ENCODE results near the gene NCKAP5.

The NCKAP5 gene

DNA sequence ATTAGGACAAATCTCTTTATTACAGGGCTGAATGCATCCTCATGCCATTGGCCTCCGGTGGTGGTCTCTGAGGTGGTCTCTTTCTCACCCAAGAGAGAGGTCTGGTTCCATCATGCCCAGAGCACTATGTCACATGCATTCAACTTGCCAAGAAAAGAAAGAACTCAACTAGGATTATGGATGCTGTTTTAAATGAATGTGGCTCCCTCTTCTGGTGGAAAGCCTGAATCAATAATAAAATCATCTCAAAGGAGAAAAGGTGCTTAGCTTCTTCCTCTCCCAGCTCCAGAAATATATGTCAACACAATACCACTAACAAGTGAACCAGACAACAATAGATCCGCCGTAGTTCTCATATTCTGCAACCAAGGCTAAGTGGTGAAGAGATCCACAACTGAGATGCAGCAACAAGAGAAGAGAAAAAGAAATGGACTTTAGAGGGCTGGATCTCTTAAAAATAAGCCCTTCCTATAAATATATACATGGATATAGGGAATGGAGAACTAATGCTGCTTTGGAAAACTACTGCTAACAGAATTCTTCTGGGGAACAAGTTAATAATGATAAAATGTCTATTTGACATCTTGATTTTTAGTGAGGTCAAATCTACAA, 396.8 kb downstream of the NCKAP5 start:
- Mint-ChIP-seq H3K4me3 (no peak overlapping the region), H3K4me1 (peaks cover 9% of the 10 kb centered on the region)
- TF ChIP-seq, protein P1, sequence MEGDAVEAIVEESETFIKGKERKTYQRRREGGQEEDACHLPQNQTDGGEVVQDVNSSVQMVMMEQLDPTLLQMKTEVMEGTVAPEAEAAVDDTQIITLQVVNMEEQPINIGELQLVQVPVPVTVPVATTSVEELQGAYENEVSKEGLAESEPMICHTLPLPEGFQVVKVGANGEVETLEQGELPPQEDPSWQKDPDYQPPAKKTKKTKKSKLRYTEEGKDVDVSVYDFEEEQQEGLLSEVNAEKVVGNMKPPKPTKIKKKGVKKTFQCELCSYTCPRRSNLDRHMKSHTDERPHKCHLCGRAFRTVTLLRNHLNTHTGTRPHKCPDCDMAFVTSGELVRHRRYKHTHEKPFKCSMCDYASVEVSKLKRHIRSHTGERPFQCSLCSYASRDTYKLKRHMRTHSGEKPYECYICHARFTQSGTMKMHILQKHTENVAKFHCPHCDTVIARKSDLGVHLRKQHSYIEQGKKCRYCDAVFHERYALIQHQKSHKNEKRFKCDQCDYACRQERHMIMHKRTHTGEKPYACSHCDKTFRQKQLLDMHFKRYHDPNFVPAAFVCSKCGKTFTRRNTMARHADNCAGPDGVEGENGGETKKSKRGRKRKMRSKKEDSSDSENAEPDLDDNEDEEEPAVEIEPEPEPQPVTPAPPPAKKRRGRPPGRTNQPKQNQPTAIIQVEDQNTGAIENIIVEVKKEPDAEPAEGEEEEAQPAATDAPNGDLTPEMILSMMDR (IDR thresholded peaks at IDR 0.05; ENCODE audit: unreplicated experiment in 3 of 3), result peak; percentile 53 to 74 (median 64)

DNA sequence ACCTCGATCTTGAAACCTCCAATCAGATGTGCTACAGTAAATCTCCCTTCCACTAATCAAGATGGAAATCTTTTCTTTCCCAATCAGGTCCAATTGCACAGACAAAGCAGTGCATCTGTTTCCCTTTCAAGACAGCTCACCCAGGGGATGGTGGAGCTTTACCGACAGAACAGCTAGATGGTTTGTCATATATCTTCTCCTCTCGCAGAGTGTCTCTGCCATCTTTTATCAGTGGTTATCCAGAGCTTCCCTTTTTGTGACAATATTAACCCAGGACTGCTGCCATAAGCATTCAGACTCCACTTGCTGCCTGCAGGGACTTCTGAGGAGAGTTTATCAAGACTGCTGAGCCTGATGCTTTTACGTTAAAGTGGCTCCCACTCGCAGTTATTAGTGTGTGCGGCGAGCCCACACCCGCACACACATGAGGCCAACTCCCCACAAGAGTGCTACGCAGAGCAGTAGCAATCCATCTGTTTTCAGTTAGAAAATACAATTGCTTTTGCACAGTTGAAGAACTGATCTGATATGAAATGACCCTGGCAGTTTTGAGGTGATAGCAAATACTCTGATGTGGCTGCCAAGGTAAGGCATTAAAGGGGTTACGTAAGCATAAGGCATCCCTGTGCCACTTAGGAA, 398.9 kb downstream of the NCKAP5 start:
- TF ChIP-seq, protein P1 (IDR thresholded peaks at IDR 0.05; ENCODE audit: unreplicated experiment in 3 of 3), result no peak
- Mint-ChIP-seq H3K4me1 (peaks cover 9% of the 10 kb centered on the region), H3K9me3 (no peaks in the 10 kb centered on the region), H3K36me3 (ENCODE audit: low read depth) (no peaks in the 10 kb centered on the region), H3K27me3 (ENCODE audit: low read depth) (peaks cover 14% of the 10 kb centered on the region), H3K27ac (no peak overlapping the region), H3K4me3 (no peak overlapping the region)

More for the DNA sequence above, 396.8 kb downstream of the NCKAP5 start:
- peaks cover 14% of the 10 kb centered on the region for H3K27me3 Mint-ChIP-seq (ENCODE audit: low read depth)
- H3K27ac Mint-ChIP-seq, result no peak overlapping the region
- no peaks in the 10 kb centered on the region for H3K9me3 Mint-ChIP-seq
- H3K36me3 Mint-ChIP-seq (ENCODE audit: low read depth), result no peaks in the 10 kb centered on the region

DNA sequence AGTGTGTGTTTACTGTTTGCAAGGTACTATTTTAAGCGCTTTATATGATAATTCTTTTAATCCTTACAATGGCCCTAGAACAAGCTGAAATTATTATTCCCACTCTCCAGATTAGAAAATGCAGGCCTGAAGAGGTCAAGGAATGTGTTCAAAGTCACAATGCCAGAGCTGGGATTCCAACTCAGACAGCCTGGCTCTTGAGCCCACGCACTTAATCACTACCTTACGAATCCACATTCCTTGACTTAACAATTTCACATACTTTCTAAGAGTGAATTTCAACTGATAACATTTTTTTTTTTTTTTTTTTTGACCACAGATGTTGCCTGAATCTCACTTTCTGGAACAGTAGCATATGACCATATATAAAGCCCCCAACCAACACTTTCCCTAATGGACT, 400.3 kb downstream of the NCKAP5 start:
- no peaks in the 10 kb centered on the region for H3K36me3 Mint-ChIP-seq (ENCODE audit: low read depth)
- H3K4me3 Mint-ChIP-seq, result no peak overlapping the region
- H3K27ac Mint-ChIP-seq, result no peak overlapping the region
- no peaks in the 10 kb centered on the region for H3K9me3 Mint-ChIP-seq
- TF ChIP-seq, protein P1 (IDR thresholded peaks at IDR 0.05; ENCODE audit: unreplicated experiment in 3 of 3), result no peak
- peaks cover 14% of the 10 kb centered on the region for H3K27me3 Mint-ChIP-seq (ENCODE audit: low read depth)
- peaks cover 9% of the 10 kb centered on the region for H3K4me1 Mint-ChIP-seq

DNA sequence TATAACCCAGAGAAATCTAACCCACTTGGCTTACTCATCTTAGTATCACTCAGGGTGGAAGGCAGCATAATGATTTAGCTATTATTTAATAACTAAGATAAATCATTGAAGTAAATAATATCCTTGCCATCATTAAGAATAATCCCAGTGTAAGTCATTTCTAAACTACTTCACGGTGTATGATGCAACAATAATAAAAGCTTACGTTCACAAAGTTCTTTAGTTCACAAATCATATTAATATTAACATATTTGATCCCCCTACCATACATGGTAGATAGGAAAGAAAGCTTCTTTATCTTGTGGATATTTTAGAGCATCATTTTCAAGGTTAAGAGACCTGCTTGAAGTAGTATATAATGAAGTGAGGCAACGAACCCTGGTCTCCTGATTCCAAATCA, 401.0 kb downstream of the NCKAP5 start:
- H3K4me1 Mint-ChIP-seq, result peaks cover 9% of the 10 kb centered on the region
- no peaks in the 10 kb centered on the region for H3K9me3 Mint-ChIP-seq
- TF ChIP-seq, protein P1 (IDR thresholded peaks at IDR 0.05; ENCODE audit: unreplicated experiment in 3 of 3), result no peak
- no peak overlapping the region for H3K27ac Mint-ChIP-seq
- H3K4me3 Mint-ChIP-seq, result no peak overlapping the region
- peaks cover 14% of the 10 kb centered on the region for H3K27me3 Mint-ChIP-seq (ENCODE audit: low read depth)
- H3K36me3 Mint-ChIP-seq (ENCODE audit: low read depth), result no peaks in the 10 kb centered on the region

DNA sequence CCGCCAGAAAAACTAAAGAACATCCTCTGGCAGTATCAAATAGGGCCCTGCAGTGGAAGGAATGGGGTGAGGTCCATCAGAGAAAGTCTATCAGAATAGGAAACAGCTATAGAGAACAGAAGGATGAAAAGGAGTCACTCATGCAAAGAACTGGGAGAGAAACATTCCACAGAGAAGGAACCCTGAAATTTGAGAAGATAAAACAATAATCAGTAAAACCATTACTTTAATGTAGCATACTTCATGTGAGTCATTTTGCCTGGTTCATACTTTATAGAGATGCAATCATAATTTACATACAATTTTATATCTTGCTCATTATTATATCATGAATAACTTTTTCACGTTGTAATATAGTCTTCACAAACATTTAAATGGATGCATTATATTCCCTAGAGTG, 402.2 kb downstream of the NCKAP5 start:
- no peaks in the 10 kb centered on the region for H3K9me3 Mint-ChIP-seq

More for the DNA sequence above, 402.2 kb downstream of the NCKAP5 start:
- H3K4me1 Mint-ChIP-seq, result peaks cover 9% of the 10 kb centered on the region
- H3K27me3 Mint-ChIP-seq (ENCODE audit: low read depth), result peaks cover 14% of the 10 kb centered on the region
- H3K4me3 Mint-ChIP-seq, result no peak overlapping the region
- TF ChIP-seq, protein P1 (IDR thresholded peaks at IDR 0.05; ENCODE audit: unreplicated experiment in 3 of 3), result no peak
- H3K36me3 Mint-ChIP-seq (ENCODE audit: low read depth), result no peaks in the 10 kb centered on the region
- no peak overlapping the region for H3K27ac Mint-ChIP-seq

All from nephron (organoid).